Measurements from ENCODE around the gene ASB2.

DNA sequence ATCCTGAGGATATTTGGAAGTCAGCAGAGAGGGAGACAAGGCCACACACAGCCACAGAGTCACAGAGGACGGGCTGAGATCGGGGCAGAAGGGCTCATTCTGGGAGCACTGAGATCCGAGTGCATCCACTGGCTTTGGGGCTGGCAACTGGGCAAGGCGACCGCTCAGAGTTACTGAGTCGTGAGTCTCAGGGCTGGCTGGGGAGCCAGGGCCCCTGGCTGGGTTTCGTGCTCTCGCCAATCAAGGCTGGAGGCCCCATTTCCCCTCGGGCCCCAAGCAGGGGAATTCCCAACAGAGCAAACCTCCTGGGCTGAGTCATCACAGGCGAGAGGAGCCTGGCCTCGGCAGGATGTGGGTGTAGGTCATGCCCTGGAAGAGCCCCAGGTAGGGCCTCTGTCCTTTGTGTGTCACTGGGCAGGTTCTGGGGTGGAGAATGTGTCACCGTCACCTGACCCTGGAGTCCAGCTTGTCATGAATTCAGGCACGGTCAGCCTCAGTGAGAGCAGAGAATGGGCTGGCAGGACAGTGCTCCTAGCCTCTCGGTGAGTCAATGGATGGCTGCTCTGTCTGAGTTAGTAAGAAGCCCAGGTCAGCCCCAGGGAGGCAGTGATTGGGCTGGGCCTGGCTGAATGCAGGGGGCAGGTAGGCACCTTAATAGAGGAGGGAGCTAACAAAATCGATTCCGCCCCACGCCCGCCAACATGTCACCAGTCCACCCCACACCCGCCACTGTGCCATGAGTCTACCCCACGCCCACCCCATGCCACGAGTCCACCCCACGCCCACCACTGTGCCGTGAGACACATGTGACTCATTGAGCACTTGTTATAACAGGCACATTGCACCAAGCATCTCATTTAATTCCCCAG is 16.9 kb downstream of the ASB2 start:
- TF ChIP-seq, protein P1, sequence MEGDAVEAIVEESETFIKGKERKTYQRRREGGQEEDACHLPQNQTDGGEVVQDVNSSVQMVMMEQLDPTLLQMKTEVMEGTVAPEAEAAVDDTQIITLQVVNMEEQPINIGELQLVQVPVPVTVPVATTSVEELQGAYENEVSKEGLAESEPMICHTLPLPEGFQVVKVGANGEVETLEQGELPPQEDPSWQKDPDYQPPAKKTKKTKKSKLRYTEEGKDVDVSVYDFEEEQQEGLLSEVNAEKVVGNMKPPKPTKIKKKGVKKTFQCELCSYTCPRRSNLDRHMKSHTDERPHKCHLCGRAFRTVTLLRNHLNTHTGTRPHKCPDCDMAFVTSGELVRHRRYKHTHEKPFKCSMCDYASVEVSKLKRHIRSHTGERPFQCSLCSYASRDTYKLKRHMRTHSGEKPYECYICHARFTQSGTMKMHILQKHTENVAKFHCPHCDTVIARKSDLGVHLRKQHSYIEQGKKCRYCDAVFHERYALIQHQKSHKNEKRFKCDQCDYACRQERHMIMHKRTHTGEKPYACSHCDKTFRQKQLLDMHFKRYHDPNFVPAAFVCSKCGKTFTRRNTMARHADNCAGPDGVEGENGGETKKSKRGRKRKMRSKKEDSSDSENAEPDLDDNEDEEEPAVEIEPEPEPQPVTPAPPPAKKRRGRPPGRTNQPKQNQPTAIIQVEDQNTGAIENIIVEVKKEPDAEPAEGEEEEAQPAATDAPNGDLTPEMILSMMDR (IDR thresholded peaks at IDR 0.05; ENCODE audit: borderline replicate concordance, extremely low read depth, low read length, poor library complexity, severe bottlenecking) = no peak
- TF ChIP-seq EZH2 (IDR thresholded peaks at IDR 0.05; ENCODE audit: borderline replicate concordance, low read depth, low read length, severe bottlenecking) = no peak

Measured in DND-41 (cell line).